ENCODE data around the gene NOS1.

The NOS1 gene

GRCh38 chr12:117331691-117332090, 29.7 kb downstream of the NOS1 start:
- DNase-seq (ENCODE audit: low read depth in 2 of 2): no peak

GRCh38 chr12:117330441-117331113, 30.8 kb downstream of the NOS1 start:
- no peak for DNase-seq (ENCODE audit: low read depth in 2 of 2)

GRCh38 chr12:117329756-117330155, 31.7 kb downstream of the NOS1 start:
- no peak for DNase-seq (ENCODE audit: low read depth in 2 of 2)

GRCh38 chr12:117328556-117329100, 32.8 kb downstream of the NOS1 start:
- DNase-seq (ENCODE audit: low read depth in 2 of 2): no peak

- DNase-seq (ENCODE audit: low read depth in 2 of 2): no peak
These were observed 39.0 kb downstream of the NOS1 start for GRCh38 chr12:117322428-117322827.

GRCh38 chr12:117321572-117321971, 39.9 kb downstream of the NOS1 start:
- DNase-seq (ENCODE audit: low read depth in 2 of 2): no peak

GRCh38 chr12:117318591-117318990, 42.8 kb downstream of the NOS1 start:
- no peak for DNase-seq (ENCODE audit: low read depth in 2 of 2)

GRCh38 chr12:117316336-117316735, 45.1 kb downstream of the NOS1 start:
- no peak for DNase-seq (ENCODE audit: low read depth in 2 of 2)

- DNase-seq (ENCODE audit: low read depth in 2 of 2): no peak
These were observed 47.5 kb downstream of the NOS1 start for GRCh38 chr12:117313926-117314325.

GRCh38 chr12:117312770-117313169, 48.7 kb downstream of the NOS1 start:
- DNase-seq (ENCODE audit: low read depth in 2 of 2): no peak

- no peak for DNase-seq (ENCODE audit: low read depth in 2 of 2)
These were observed 52.0 kb downstream of the NOS1 start for GRCh38 chr12:117309276-117309925.

GRCh38 chr12:117300174-117300573, 61.3 kb downstream of the NOS1 start:
- DNase-seq (ENCODE audit: low read depth in 2 of 2): no peak

GRCh38 chr12:117298648-117299225, 62.7 kb downstream of the NOS1 start:
- no peak for DNase-seq (ENCODE audit: low read depth in 2 of 2)

- DNase-seq (ENCODE audit: low read depth in 2 of 2): no peak
These were observed 63.2 kb downstream of the NOS1 start for GRCh38 chr12:117298191-117298590.

- no peak for DNase-seq (ENCODE audit: low read depth in 2 of 2)
These were observed 67.2 kb downstream of the NOS1 start for GRCh38 chr12:117294189-117294603.

- DNase-seq (ENCODE audit: low read depth in 2 of 2): no peak
These were observed 67.9 kb downstream of the NOS1 start for GRCh38 chr12:117293510-117293909.

- no peak for DNase-seq (ENCODE audit: low read depth in 2 of 2)
These were observed 68.7 kb downstream of the NOS1 start for GRCh38 chr12:117292688-117293087.

- no peak for DNase-seq (ENCODE audit: low read depth in 2 of 2)
These were observed 77.3 kb downstream of the NOS1 start for GRCh38 chr12:117284140-117284539.

- no peak for DNase-seq (ENCODE audit: low read depth in 2 of 2)
These were observed 78.9 kb downstream of the NOS1 start for GRCh38 chr12:117282490-117282889.

GRCh38 chr12:117280019-117280680, 81.3 kb downstream of the NOS1 start:
- no peak for DNase-seq (ENCODE audit: low read depth in 2 of 2)

- no peak for DNase-seq (ENCODE audit: low read depth in 2 of 2)
These were observed 81.8 kb downstream of the NOS1 start for GRCh38 chr12:117279606-117280005.

- DNase-seq (ENCODE audit: low read depth in 2 of 2): no peak
These were observed 83.6 kb downstream of the NOS1 start for GRCh38 chr12:117277875-117278274.
